Activated CD4-positive, alpha-beta memory T cell treated with anti-CD3 and anti-CD28 coated beads for 36 hours (primary cell): ENCODE measurements around the gene A2ML1. TPM values are rescaled to one million over a fixed set of nuclear protein-coding genes. Genes with fewer than 3 reads are reported as not detected.
"Not testable (repeated sequence)": the region's sequence is repeated elsewhere in the genome, so short reads cannot be mapped to it uniquely, and the experiment has no call there.

ENCODE experiments used
- CTCF ChIA-PET: fragments of 350-600 bp; sonication (Branson Sonifier 250); formaldehyde crosslinking; loops from one replicate; lab custom pipeline; 2021; ENCODE audit warnings: antibody characterized with exemption, inconsistent platforms; lab: Charles Lee
- POLR2A ChIA-PET: fragments of 350-600 bp; sonication (Branson Sonifier 250); formaldehyde crosslinking; loops from one replicate; lab custom pipeline; 2021; ENCODE audit warnings: antibody characterized with exemption; lab: Charles Lee
- DNase-seq: peaks from one replicate; pipeline ENCODE4 v3.0.0-alpha.2; 2020
- H3K27ac Mint-ChIP-seq: one replicate; pipeline ENCODE4 v1.8.0; 2021; ENCODE audit warnings: mixed read lengths
- H3K27me3 Mint-ChIP-seq: one replicate; pipeline ENCODE4 v1.8.0; 2021; ENCODE audit warnings: mixed read lengths
- H3K36me3 Mint-ChIP-seq: one replicate; pipeline ENCODE4 v1.8.0; 2021; ENCODE audit warnings: mixed read lengths
- H3K4me1 Mint-ChIP-seq: one replicate; pipeline ENCODE4 v1.8.0; 2021; ENCODE audit warnings: low read depth, mixed read lengths
- H3K4me3 Mint-ChIP-seq: one replicate; pipeline ENCODE4 v1.8.0; 2021; ENCODE audit warnings: mild to moderate bottlenecking, mixed read lengths
- H3K9me3 Mint-ChIP-seq: one replicate; pipeline ENCODE4 v1.8.0; 2021; ENCODE audit warnings: mixed read lengths
- intact Hi-C: fragments of 100-400 bp; cut with micrococcal nuclease; formaldehyde crosslinking; loops from one replicate; pipeline ENCODE4 v1.15.1; 2023
- total RNA-seq, 2 experiments: library from RNA; stranded (reverse); gene quantifications; one replicate each; pipeline ENCODE4 v1.2.3, GENCODE V29; 2021

The A2ML1 gene
- total RNA-seq, 2 experiments from 2014 or later: not detected

GRCh38 chr12:8913702-8914032 is 91.2 kb downstream of the A2ML1 start:
- POLR2A ChIA-PET: interaction anchor here (1.5 to 1.7 kb wide), 2 partner anchors 35 to 36 kb away, joined by 4 to 8 read pairs; partner anchors contain the start of gene M6PR
- CTCF ChIA-PET: interaction anchor here (0.7 to 2.7 kb wide), 8 partner anchors 23 to 136 kb away, joined by 3 to 16 read pairs (median 5); partner anchors contain the start of gene M6PR
- Mint-ChIP-seq H3K9me3 (no peaks in the 10 kb centered on the region), H3K27me3 (no peaks in the 10 kb centered on the region), H3K4me3 (peak overlapping the region; percentile 78), H3K27ac (peak overlapping the region; percentile 84), H3K4me1 (peaks cover 7% of the 10 kb centered on the region), H3K36me3 (no peaks in the 10 kb centered on the region)
- intact Hi-C loops: loop anchor here (1.0 kb wide), 1 partner anchor 36 kb away; the partner anchor contains the start of gene M6PR
- DNase-seq: no peak

DNA sequence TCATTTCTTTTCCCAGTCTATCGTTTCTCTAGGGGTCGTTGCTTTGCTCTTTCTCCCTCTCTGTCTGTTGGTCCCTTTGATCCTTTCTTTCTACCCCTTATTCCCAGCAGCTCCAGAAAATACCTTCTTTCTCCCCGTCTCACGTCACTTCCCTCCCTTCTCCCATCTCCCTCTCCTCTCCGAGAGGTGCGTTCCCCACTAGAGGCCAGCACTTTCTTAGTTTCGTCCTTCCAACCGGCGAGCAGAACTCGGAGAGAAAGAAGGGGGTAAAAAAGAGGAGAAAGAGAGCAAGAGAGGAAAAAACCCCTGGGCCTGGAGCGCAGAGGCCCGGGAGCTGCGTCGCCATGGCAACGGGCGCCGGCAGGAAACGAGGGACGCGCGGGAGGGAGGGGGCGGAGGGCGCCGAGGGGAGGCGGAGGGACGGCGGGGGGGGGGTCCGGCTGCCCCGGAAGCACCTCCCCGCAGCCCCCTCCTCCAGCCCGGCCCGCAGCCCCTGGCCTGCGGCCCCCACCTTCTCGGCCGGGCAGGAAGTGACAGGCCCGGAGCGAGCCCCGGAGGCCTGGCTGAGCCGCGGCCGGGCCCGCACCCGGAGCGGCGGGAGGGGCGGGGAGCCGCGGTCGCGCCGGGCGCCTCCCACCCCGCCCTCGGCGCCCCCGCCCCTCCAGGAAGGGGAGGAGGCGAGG is 91.8 kb downstream of the A2ML1 start, which contains the start of gene PHC1:
Gene PHC1 (plus strand): TSS at position 477 of the 683 bp plus-strand sequence. CDS start 3,169 bp downstream, outside the sequence.
- ChIA-PET CTCF (interaction anchor here (0.7 to 2.7 kb wide), 10 partner anchors 24 to 135 kb away, joined by 3 to 16 read pairs (median 5); partner anchors contain the start of gene M6PR), POLR2A (interaction anchor here (0.9 to 1.7 kb wide), 3 partner anchors 33 to 36 kb away, joined by 3 to 8 read pairs (median 4); partner anchors contain the start of gene M6PR)
- DNase-seq: peak; percentile 83
- not testable (repeated sequence) for H3K9me3 Mint-ChIP-seq, H3K27me3 Mint-ChIP-seq, H3K4me1 Mint-ChIP-seq, H3K36me3 Mint-ChIP-seq
- intact Hi-C loops: loop anchor here (1.0 kb wide), 1 partner anchor 35 kb away; the partner anchor contains the start of gene M6PR
- Mint-ChIP-seq H3K4me3 (peak within 1 kb of the TSS; percentile 78), H3K27ac (peak within 1 kb of the TSS; percentile 84)

DNA sequence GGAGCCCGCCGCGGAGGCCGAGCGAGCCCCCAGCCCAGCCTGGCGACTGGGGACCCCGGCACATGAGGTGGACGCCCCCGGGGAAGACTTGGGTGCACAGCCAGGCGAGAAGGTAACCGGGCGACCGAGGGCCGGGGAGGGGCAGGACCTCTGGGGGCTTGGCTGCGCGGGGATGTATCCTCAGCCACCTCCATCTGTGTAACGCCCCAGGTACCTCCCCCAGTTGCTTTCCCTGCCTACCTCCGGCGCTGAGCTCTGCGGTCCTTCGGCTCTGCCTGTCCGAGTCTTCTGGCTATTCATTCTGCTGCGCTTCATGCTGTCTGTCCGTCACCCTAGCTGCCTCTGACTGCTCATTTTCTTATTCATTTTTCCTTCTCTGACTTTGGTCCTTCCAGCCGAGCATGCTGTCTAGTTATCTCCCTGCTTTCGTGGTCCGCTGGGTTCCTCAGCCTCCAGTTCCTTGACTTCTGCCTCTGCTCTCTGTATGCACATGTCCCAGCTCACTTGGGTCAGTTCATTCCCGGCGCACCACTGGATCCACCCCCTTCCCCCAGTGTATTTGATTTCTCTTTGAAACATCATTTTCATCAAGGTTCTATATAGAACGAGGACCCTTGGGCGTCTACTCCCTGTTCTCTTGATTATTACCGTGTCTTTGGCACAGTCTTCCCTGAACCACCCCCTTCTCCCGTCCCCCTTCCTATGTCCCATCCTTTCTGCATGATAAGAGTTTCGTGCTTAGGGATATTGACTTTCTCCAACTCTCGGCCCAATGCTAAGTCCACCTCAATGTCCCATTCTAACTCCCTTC is 92.5 kb downstream of the A2ML1 start:
- Mint-ChIP-seq H3K4me1 (peaks cover 7% of the 10 kb centered on the region), H3K27ac (no peak overlapping the region), H3K27me3 (no peaks in the 10 kb centered on the region), H3K9me3 (no peaks in the 10 kb centered on the region), H3K4me3 (no peak overlapping the region), H3K36me3 (peaks cover 2% of the 10 kb centered on the region)
- intact Hi-C loops: loop anchor here (1.0 kb wide), 1 partner anchor 34 kb away; the partner anchor contains the start of gene M6PR
- peak; percentile 74 for DNase-seq
- ChIA-PET CTCF (interaction anchor here (1.0 to 2.7 kb wide), 6 partner anchors 25 to 135 kb away, joined by 4 to 16 read pairs (median 5); partner anchors contain the start of gene M6PR), POLR2A (interaction anchor here (0.9 to 1.7 kb wide), 3 partner anchors 32 to 35 kb away, joined by 3 to 8 read pairs (median 4); partner anchors contain the start of gene M6PR)

DNA sequence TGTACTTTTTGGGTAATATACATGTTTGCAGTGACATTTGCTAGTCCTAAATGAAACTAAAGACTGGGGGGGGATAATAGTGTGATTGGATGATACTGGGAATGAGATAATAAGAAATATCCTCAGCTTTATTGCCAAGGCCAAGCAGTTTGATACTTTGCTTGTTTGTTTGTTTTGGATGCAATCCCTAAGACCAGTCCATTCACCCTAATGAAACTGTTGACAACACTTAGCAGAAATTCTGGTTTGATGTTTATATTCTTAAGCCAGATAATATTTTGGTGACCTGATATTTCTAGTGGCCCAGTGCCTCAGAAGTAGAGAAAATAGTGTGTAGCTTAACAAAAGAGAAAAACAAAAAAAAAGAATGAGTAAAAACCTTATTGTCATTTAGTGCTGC is 93.7 kb downstream of the A2ML1 start:
- intact Hi-C loops: no loop called here
- Mint-ChIP-seq H3K27ac (no peak overlapping the region), H3K4me1 (peaks cover 7% of the 10 kb centered on the region), H3K36me3 (peaks cover 4% of the 10 kb centered on the region), H3K27me3 (no peaks in the 10 kb centered on the region), H3K9me3 (no peaks in the 10 kb centered on the region), H3K4me3 (no peak overlapping the region)
- ChIA-PET CTCF (interaction anchor here (0.9 to 2.7 kb wide), 3 partner anchors 26 to 135 kb away, joined by 3 to 16 read pairs (median 7); partner anchors contain the start of gene M6PR), POLR2A (interaction anchor here (1.0 kb wide), 1 partner anchor 34 kb away, joined by 3 read pairs; the partner anchor contains the start of gene M6PR)
- DNase-seq: no peak

DNA sequence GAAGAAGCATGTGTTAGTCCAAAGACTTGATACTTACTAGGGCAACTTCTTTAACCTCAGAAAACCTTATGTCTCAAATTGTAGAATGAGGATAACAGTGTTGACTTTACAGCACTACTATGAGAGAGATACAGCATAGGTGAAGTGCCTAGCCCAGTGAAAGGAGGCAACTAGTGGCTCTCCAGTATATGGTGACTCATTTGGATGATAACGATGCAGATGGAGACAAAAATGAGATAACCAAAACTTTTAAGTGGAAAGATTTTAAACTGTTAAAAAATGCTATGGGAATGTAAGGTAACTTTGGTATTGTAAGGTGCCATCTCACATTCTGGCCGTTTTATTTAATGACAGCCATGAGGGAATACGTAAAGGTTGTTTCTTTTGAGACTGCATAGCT is 94.6 kb downstream of the A2ML1 start:
- H3K27ac Mint-ChIP-seq: no peak overlapping the region
- ChIA-PET POLR2A (interaction anchor here (1.0 kb wide), 1 partner anchor 33 kb away, joined by 3 read pairs; the partner anchor contains the start of gene M6PR), CTCF (interaction anchor here (0.9 to 2.1 kb wide), 4 partner anchors 19 to 132 kb away, joined by 3 to 7 read pairs (median 4); partner anchors contain the start of gene M6PR)
- H3K4me1 Mint-ChIP-seq: peaks cover 7% of the 10 kb centered on the region
- DNase-seq: no peak
- peaks cover 8% of the 10 kb centered on the region for H3K36me3 Mint-ChIP-seq
- intact Hi-C loops: no loop called here
- H3K4me3 Mint-ChIP-seq: no peak overlapping the region
- H3K27me3 Mint-ChIP-seq: no peaks in the 10 kb centered on the region
- no peaks in the 10 kb centered on the region for H3K9me3 Mint-ChIP-seq

- ChIA-PET CTCF (interaction anchor here (1.1 to 2.1 kb wide), 3 partner anchors 18 to 132 kb away, joined by 3 to 7 read pairs (median 5); no protein-coding TSS in a partner anchor), POLR2A (no interaction called here)
- Mint-ChIP-seq H3K9me3 (no peaks in the 10 kb centered on the region), H3K27me3 (no peaks in the 10 kb centered on the region), H3K4me1 (peaks cover 7% of the 10 kb centered on the region), H3K27ac (no peak overlapping the region), H3K4me3 (no peak overlapping the region), H3K36me3 (peaks cover 11% of the 10 kb centered on the region)
- DNase-seq: no peak
- intact Hi-C loops: no loop called here
These were observed 95.3 kb downstream of the A2ML1 start for GRCh38 chr12:8917751-8918150.

DNA sequence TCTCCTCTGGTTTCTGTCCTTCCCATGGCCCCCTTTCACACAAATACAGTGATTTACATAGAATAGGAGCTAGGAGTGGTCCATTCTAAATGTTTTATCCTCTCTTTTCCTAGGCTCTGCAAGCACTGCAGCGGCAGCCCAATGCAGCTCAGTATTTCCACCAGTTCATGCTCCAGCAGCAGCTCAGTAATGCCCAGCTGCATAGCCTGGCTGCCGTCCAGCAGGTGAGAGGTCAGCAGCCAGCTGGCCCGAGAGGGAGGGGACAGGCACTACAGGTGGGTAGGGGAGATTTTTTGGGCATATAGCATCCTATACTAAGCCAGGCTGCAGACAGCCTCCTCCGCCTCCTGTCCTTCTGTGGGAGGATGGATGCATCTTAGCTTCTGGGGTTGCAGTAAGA is 97.2 kb downstream of the A2ML1 start:
- H3K27me3 Mint-ChIP-seq, H3K27ac Mint-ChIP-seq, H3K4me1 Mint-ChIP-seq, intact Hi-C loops, H3K4me3 Mint-ChIP-seq, DNase-seq, H3K9me3 Mint-ChIP-seq: not testable (repeated sequence)
- POLR2A ChIA-PET: interaction anchor here (1.2 kb wide), 1 partner anchor 30 kb away, joined by 4 read pairs; the partner anchor contains the start of gene M6PR
- CTCF ChIA-PET: interaction anchor here (0.6 to 1.8 kb wide), 3 partner anchors 7 to 130 kb away, joined by 3 to 4 read pairs (median 4); no protein-coding TSS in a partner anchor
- peaks cover 11% of the 10 kb centered on the region for H3K36me3 Mint-ChIP-seq

- CTCF ChIA-PET: interaction anchor here (1.1 to 1.2 kb wide), 2 partner anchors 127 to 128 kb away, joined by 3 to 4 read pairs; no protein-coding TSS in a partner anchor
- no peaks in the 10 kb centered on the region for H3K9me3 Mint-ChIP-seq
- no peak overlapping the region for H3K27ac Mint-ChIP-seq
- no peak overlapping the region for H3K4me3 Mint-ChIP-seq
- POLR2A ChIA-PET: no interaction called here
- no peaks in the 10 kb centered on the region for H3K4me1 Mint-ChIP-seq
- no peak for DNase-seq
- no peaks in the 10 kb centered on the region for H3K27me3 Mint-ChIP-seq
- H3K36me3 Mint-ChIP-seq: peaks cover 11% of the 10 kb centered on the region
- intact Hi-C loops: no loop called here
These were observed 100.1 kb downstream of the A2ML1 start for GRCh38 chr12:8922544-8922943.

Other genes with a start within 250 kb of the A2ML1 start
- not detected for gene AICDA, start 209.8 kb upstream of the A2ML1 start, total RNA-seq
- gene MFAP5, start 159.8 kb upstream of the A2ML1 start, total RNA-seq: not detected
- 1 to 10 TPM; 4.6 to 4.9 TPM for gene RIMKLB, start 124.6 kb upstream of the A2ML1 start, total RNA-seq
- 10 to 100 TPM; 21.6 to 24.0 TPM for gene PHC1, start 91.9 kb downstream of the A2ML1 start, total RNA-seq
- 100 to 1,000 TPM; 150 to 164 TPM for gene M6PR, start 127.0 kb downstream of the A2ML1 start, total RNA-seq
- gene KLRG1, start 166.9 kb downstream of the A2ML1 start, total RNA-seq: 1 to 10 TPM; 4.4 to 5.4 TPM